HCT116 (cell line): ENCODE measurements around the gene BABAM2. TPM values are rescaled to one million over a fixed set of nuclear protein-coding genes. Genes with fewer than 3 reads are reported as not detected.

Experiments
- ATAC-seq: fragments of 200-7000 bp; cut with Tn5 transposase; 2 replicates; pipeline ENCODE4 v1.9.1; 2020; ENCODE audit warnings: mild to moderate bottlenecking, moderate library complexity
- BruUV-seq: library from RNA; stranded (reverse); fragments of 400-500 nt; replicated peaks from 2 replicates; lab custom pipeline; 2021; lab: Mats Ljungman, UMichigan
- CTCF ChIA-PET: fragments of 300-600 bp; sonication (Branson Sonifier 250); formaldehyde crosslinking; loops from one replicate; lab custom pipeline; 2021; ENCODE audit warnings: antibody characterized with exemption; lab: Charles Lee
- POLR2A ChIA-PET: fragments of 300-600, 350-600 bp; sonication (Branson Sonifier 250); formaldehyde crosslinking; loops from one replicate; lab custom pipeline; 2021; ENCODE audit warnings: antibody characterized with exemption; lab: Charles Lee
- RAD21 ChIA-PET, 2 experiments: fragments of 300-600 bp; sonication (Branson Sonifier 250); formaldehyde crosslinking; loops; one replicate each; lab custom pipeline; 2023; ENCODE audit warnings: low total read pairs in 2 of 2; ENCODE audit not compliant: uncharacterized antibody in 2 of 2, unreplicated experiment in 2 of 2, low non-redundant PET in 1 of 2; lab: Charles Lee
- DNase-seq: peaks from one replicate; pipeline ENCODE4 v3.0.0-alpha.2; 2010; ENCODE audit warnings: low read depth, low spot score
- H2AFZ ChIP-seq: fragments of 200-600 bp; shearing (Covaris generic), sonication (generic); 2 replicates; pipeline ENCODE4 v1.6.1; 2017; ENCODE audit warnings: low read depth, mixed run types, mixed read lengths, antibody characterized with exemption, low read length; ENCODE audit not compliant: poor library complexity, severe bottlenecking
- H3K27ac ChIP-seq: 2 replicates; pipeline ENCODE4 v1.5.1; 2012; ENCODE audit warnings: low read depth, low read length
- H3K27me3 ChIP-seq: fragments of 200-600 bp; sonication (generic); 2 replicates; pipeline ENCODE4 v1.6.1; 2016; ENCODE audit warnings: mixed run types, low read length, mixed read lengths; ENCODE audit not compliant: insufficient read depth
- H3K36me3 ChIP-seq, 2 experiments: fragments of 200-500 bp in 1 of 2; fragments of 200-600 bp in 1 of 2; sonication (Bioruptor generic) in 1 of 2; sonication (generic) in 1 of 2; 2 replicates each; pipeline versions ENCODE4 v1.5.1 to v1.6.1; 2014 to 2016; ENCODE audit warnings: low read length in 2 of 2, inconsistent platforms in 1 of 2, mixed read lengths in 1 of 2, mixed run types in 1 of 2; ENCODE audit not compliant: insufficient read depth in 2 of 2, control insufficient read depth in 1 of 2
- H3K4me1 ChIP-seq, 2 experiments: fragments of 200-600 bp in 1 of 2; sonication (generic) in 1 of 2; 2 replicates each; pipeline versions ENCODE4 v1.5.1 to v1.6.1; 2012 to 2017; ENCODE audit warnings: low read length in 2 of 2, inconsistent platforms in 1 of 2, mild to moderate bottlenecking in 1 of 2, mixed read lengths in 1 of 2, mixed run types in 1 of 2, moderate library complexity in 1 of 2; ENCODE audit not compliant: insufficient read depth in 2 of 2, control insufficient read depth in 1 of 2
- H3K4me2 ChIP-seq: fragments of 200-600 bp; sonication (generic); 2 replicates; pipeline ENCODE4 v1.6.1; 2017; ENCODE audit warnings: mixed run types, low read length, mixed read lengths
- H3K4me3 ChIP-seq, 2 experiments: fragments of 200-600 bp in 1 of 2; sonication (generic) in 1 of 2; replicated peaks in 1 of 2; 2 replicates each; pipeline ENCODE4 v1.5.1; 2011 to 2016; ENCODE audit warnings: low read length in 2 of 2, control low read depth in 1 of 2, low read depth in 1 of 2, mild to moderate bottlenecking in 1 of 2, mixed read lengths in 1 of 2, mixed run types in 1 of 2
- H3K79me2 ChIP-seq: fragments of 200-600 bp; sonication (generic); 2 replicates; pipeline ENCODE4 v1.6.1; 2017; ENCODE audit warnings: mild to moderate bottlenecking, mixed run types, low read length, moderate library complexity, mixed read lengths; ENCODE audit not compliant: insufficient read depth
- H3K9ac ChIP-seq: fragments of 200-600 bp; sonication (generic); 2 replicates; pipeline ENCODE4 v1.6.1; 2016; ENCODE audit warnings: low read length, mixed read lengths
- H3K9me2 ChIP-seq: fragments of 200-600 bp; sonication (generic), shearing (Covaris generic); 2 replicates; pipeline ENCODE4 v1.6.1; 2017; ENCODE audit warnings: mixed run types, mild to moderate bottlenecking, moderate library complexity; ENCODE audit not compliant: insufficient read depth
- H3K9me3 ChIP-seq, 2 experiments: fragments of 200-500 bp in 1 of 2; fragments of 200-600 bp in 1 of 2; sonication (Bioruptor generic) in 1 of 2; sonication (generic) in 1 of 2; 2 replicates each; pipeline ENCODE4 v1.6.1; 2014 to 2017; ENCODE audit warnings: low read length in 2 of 2, mixed read lengths in 2 of 2, inconsistent platforms in 1 of 2, low read depth in 1 of 2, mild to moderate bottlenecking in 1 of 2, mixed run types in 1 of 2, moderate library complexity in 1 of 2; ENCODE audit not compliant: control insufficient read depth in 1 of 2, insufficient read depth in 1 of 2
- H4K20me1 ChIP-seq: fragments of 200-600 bp; sonication (generic), shearing (Covaris generic); 2 replicates; pipeline ENCODE4 v1.6.1; 2017; ENCODE audit warnings: mixed run types, mild to moderate bottlenecking, moderate library complexity; ENCODE audit not compliant: insufficient read depth
- CBX3 ChIP-seq: IDR thresholded peaks from 2 replicates; pipeline ENCODE4 v1.6.1; 2012; ENCODE audit warnings: low read depth
- CEBPB ChIP-seq: IDR thresholded peaks from 2 replicates; pipeline ENCODE4 v1.6.1; 2012; ENCODE audit warnings: low read depth
- JUND ChIP-seq: IDR thresholded peaks from 2 replicates; pipeline ENCODE4 v1.6.1; 2012
- POLR2A ChIP-seq: IDR thresholded peaks from 2 replicates; pipeline ENCODE4 v1.7.0; 2011; ENCODE audit warnings: borderline replicate concordance; ENCODE audit not compliant: insufficient read depth, insufficient read length; ENCODE audit errors: extremely low read depth
- POLR2AphosphoS5 ChIP-seq: IDR thresholded peaks from 2 replicates; pipeline ENCODE4 v1.6.1; 2011; ENCODE audit warnings: mild to moderate bottlenecking, low read depth, low read length, moderate library complexity
- RAD21 ChIP-seq: IDR thresholded peaks from 2 replicates; pipeline ENCODE4 v1.6.1; 2012; ENCODE audit warnings: low read depth, mild to moderate bottlenecking
- SRF ChIP-seq: IDR thresholded peaks from 2 replicates; pipeline ENCODE4 v1.6.1; 2012; ENCODE audit warnings: low read depth
- YY1 ChIP-seq: IDR thresholded peaks from 2 replicates; pipeline ENCODE4 v1.6.1; 2011; ENCODE audit warnings: low read length, low read depth, moderate library complexity, mild to moderate bottlenecking; ENCODE audit not compliant: insufficient replicate concordance; ENCODE audit errors: extremely low read depth
- intact Hi-C: fragments of 100-400 bp; cut with micrococcal nuclease; formaldehyde crosslinking; loops from 2 replicates; pipeline ENCODE4 v1.10.0; 2022
- total RNA-seq: library from RNA; stranded (reverse); gene quantifications from one replicate; pipeline ENCODE4 v1.2.1, GENCODE V29; 2021; ENCODE audit not compliant: unreplicated experiment
- TF ChIP-seq, protein P1 (sequence below): IDR thresholded peaks from 2 replicates; pipeline ENCODE4 v1.6.1; 2012; ENCODE audit warnings: low read depth

BABAM2 gene
- total RNA-seq, 1 experiment from 2014 or later: 23.8 TPM

DNA sequence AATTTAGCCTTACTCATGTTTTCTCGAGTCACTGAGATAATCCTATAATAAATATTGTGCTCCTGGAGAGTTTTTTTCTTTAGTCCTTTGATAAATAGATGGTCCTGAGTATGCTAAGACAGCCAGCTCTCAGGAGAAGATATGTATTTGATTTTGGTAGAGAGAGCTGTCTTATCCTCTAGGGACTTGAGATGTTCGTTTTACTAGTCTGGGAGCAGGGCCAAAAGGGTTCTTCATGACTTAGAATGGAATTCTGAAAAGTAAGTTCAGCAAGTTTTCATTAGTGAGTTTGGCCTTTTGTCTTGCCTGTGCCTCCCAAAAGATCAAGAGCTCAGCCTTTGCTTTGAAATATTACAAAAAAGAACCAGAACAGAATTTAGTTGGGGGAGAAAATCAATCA, 246.7 kb downstream of the BABAM2 start:
- no peaks in the 10 kb centered on the region for H3K79me2 ChIP-seq
- H3K36me3 ChIP-seq: no peaks in the 10 kb centered on the region
- H3K4me1 ChIP-seq: no peaks in the 10 kb centered on the region; a peak in 1 of 4 replicates
- RAD21 ChIA-PET: no interaction called here
- ATAC-seq (no peak), DNase-seq (no peak)
- H3K27me3 ChIP-seq: no peaks in the 10 kb centered on the region
- no peak overlapping the region for H2AFZ ChIP-seq
- CTCF ChIA-PET: no interaction called here
- no peaks in the 10 kb centered on the region for H4K20me1 ChIP-seq
- H3K4me3 ChIP-seq: no peak overlapping the region
- no peaks in the 10 kb centered on the region for H3K9me2 ChIP-seq
- no peak overlapping the region for H3K4me2 ChIP-seq
- no peaks in the 10 kb centered on the region for H3K9me3 ChIP-seq
- no peak overlapping the region for H3K27ac ChIP-seq
- H3K9ac ChIP-seq: no peak overlapping the region
- BruUV-seq: no TSS peak
- TF ChIP-seq, protein P1, sequence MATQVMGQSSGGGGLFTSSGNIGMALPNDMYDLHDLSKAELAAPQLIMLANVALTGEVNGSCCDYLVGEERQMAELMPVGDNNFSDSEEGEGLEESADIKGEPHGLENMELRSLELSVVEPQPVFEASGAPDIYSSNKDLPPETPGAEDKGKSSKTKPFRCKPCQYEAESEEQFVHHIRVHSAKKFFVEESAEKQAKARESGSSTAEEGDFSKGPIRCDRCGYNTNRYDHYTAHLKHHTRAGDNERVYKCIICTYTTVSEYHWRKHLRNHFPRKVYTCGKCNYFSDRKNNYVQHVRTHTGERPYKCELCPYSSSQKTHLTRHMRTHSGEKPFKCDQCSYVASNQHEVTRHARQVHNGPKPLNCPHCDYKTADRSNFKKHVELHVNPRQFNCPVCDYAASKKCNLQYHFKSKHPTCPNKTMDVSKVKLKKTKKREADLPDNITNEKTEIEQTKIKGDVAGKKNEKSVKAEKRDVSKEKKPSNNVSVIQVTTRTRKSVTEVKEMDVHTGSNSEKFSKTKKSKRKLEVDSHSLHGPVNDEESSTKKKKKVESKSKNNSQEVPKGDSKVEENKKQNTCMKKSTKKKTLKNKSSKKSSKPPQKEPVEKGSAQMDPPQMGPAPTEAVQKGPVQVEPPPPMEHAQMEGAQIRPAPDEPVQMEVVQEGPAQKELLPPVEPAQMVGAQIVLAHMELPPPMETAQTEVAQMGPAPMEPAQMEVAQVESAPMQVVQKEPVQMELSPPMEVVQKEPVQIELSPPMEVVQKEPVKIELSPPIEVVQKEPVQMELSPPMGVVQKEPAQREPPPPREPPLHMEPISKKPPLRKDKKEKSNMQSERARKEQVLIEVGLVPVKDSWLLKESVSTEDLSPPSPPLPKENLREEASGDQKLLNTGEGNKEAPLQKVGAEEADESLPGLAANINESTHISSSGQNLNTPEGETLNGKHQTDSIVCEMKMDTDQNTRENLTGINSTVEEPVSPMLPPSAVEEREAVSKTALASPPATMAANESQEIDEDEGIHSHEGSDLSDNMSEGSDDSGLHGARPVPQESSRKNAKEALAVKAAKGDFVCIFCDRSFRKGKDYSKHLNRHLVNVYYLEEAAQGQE: no peak
- TF ChIP-seq SRF (no peak), POLR2A (no peak), CBX3 (no peak), RAD21 (no peak), CEBPB (no peak), POLR2AphosphoS5 (no peak)
- POLR2A ChIA-PET: no interaction called here
- intact Hi-C loops: no loop called here

DNA sequence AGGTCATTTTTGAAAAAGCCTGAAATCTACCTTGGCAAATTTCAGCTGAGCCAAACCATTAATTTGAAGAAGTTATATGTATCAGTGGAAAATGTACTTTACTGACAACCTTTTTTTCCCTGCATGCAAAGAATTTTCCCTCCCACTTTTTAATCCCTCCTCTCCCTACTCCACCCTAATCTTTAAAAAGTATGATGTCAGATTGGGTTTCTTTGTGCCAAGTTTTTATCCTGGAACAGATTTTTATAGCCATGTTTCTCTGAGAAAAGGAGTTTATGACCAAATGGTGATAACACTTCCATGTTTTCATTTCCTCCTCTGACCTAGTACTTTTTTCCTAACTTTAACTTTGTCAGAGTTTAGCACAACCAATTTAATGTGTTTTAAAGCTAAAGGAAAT, 251.9 kb downstream of the BABAM2 start:
- Histone ChIP-seq H3K4me1 (no peaks in the 10 kb centered on the region), H3K27me3 (no peaks in the 10 kb centered on the region), H4K20me1 (no peaks in the 10 kb centered on the region), H3K4me3 (no peak overlapping the region), H2AFZ (no peak overlapping the region), H3K9me3 (no peaks in the 10 kb centered on the region), H3K4me2 (no peak overlapping the region), H3K79me2 (no peaks in the 10 kb centered on the region), H3K9ac (no peak overlapping the region), H3K9me2 (no peaks in the 10 kb centered on the region), H3K27ac (no peak overlapping the region), H3K36me3 (no peaks in the 10 kb centered on the region)
- ChIA-PET RAD21 (no interaction called here), CTCF (no interaction called here), POLR2A (no interaction called here)
- ATAC-seq (no peak), DNase-seq (no peak)
- intact Hi-C loops: no loop called here
- no TSS peak for BruUV-seq
- TF ChIP-seq JUND (no peak), YY1 (no peak)
